DMS153 (cell line): Measurements from ENCODE around the gene DHDH.

Experiments used
- DNase-seq: peaks from one replicate; lab custom pipeline; 2025; lab: John Stamatoyannopoulos, UW

DHDH gene

GRCh38 chr19:48950159-48950558, 16.7 kb downstream of the DHDH start:
- DNase-seq = no peak

DNA sequence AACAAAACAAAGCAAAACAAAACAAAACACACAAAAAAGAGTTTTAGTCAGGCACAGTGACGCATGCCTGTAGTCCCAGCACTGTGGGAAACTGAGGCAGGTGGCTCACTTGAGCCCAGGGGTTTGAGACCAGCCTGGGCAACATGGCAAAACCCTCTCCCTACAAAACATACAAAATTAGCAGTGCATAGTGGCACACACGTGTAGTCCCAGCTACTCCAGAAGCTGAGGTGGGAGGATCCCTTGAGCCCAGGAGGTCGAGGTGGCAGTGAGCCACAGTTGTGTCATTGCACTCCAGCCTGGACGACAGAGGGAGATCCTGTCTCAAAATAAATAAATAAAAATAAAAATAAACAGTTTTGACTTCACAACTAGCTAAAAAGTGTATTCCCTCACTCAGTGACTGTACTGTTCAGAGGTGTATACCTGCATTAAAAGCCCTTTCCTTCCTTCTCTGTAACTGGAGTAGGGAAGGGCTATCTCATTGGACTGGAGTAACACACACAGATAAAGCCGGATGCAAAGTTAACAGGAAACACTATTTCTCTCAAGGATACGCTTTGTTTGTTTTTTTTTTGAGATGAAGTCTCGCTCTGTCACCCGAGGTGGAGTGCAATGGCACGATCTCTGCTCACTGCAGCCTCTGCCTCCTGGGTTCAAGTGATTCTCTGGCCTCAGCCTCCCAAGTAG, 17.5 kb downstream of the DHDH start:
- no peak for DNase-seq

- DNase-seq = no peak
These were observed 19.6 kb downstream of the DHDH start for GRCh38 chr19:48953141-48953540.

DNA sequence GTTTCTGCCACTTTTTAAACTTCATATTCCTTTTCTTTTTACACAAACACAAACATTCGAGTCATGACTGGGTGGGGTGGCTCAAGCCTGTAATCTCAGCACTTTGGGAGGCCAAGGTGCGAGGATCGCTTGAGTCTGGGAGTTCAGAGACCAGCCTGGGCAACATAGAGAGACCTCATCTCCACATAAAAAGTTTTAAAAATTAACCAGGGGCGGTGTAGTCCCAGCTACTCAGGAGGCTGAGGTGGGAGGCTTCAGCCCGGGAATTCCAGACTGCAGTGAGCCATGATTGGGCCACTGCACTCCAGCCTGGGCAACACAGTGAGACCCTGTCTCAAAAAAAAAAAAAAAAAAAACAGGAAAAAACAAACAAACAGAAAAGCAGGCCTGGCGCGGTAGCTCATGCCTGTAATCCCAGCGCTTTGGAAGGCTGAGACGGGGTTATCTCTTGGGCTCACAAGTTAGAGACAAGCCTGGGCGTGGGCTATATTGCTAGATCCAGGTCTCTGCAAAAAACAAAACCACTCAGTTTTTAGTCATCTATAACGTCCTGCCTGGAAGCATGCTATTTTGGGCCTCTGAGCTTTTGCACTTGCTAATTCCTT, 20.6 kb downstream of the DHDH start:
- DNase-seq = no peak

DNA sequence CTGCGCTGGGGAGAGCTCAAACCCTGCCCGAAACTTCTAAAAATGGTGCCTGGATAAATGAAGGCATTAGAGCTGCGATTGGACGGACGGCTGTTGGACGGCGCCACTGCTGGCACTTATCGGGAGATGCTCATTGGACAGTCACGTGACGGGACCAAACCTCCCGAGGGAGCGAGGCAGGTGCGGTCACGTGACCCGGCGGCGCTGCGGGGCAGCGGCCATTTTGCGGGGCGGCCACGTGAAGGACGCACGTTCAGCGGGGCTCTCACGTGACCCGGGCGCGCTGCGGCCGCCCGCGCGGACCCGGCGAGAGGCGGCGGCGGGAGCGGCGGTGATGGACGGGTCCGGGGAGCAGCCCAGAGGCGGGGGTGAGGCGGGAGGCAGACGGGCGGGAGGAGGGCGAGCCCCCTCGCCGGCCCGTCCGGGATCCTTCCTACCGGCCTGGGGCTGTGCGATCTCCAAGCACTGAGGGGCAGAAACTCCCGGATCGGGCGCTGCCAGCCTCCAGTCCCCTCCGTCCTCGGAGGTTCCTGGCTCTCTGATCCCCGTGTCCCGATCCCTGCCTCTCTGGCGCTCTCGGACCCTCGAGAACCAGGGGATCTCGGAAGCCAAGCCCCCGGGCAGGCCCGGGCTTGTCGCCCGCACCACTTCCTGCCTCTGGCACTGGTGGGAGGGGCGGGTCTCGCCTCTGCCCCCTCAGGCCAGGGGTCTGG, 21.3 kb downstream of the DHDH start, which contains the start of gene BAX:
Gene BAX, plus strand, starts transcription at position 281 of the 713 bp plus-strand sequence. Its CDS starts 54 bp downstream, at position 335.
- DNase-seq = peak; percentile 96

GRCh38 chr19:48955308-48955958, 21.9 kb downstream of the DHDH start:
- DNase-seq = no peak

DNA sequence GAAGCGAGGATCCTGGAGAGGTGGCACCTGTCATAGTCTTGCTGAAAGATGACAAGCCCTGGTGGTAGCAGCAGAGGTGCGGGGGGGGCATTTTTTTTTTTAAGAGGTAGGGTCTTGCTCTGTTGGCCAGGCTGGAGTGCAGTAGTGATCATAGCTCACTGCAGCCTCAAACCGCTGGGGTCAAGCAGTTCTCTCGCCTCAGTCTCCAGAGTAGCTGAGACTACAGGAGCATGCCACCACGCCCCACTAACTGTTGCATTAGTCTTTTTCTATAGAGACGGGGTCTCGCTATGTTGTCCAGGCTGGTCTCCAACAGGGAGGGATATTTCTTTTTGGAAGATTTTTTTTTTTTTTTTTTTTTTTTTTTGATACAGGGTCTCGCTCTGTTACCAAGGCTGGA, 24.5 kb downstream of the DHDH start:
- no peak for DNase-seq

- no peak for DNase-seq
These were observed 26.1 kb downstream of the DHDH start for GRCh38 chr19:48959341-48960239.

DNA sequence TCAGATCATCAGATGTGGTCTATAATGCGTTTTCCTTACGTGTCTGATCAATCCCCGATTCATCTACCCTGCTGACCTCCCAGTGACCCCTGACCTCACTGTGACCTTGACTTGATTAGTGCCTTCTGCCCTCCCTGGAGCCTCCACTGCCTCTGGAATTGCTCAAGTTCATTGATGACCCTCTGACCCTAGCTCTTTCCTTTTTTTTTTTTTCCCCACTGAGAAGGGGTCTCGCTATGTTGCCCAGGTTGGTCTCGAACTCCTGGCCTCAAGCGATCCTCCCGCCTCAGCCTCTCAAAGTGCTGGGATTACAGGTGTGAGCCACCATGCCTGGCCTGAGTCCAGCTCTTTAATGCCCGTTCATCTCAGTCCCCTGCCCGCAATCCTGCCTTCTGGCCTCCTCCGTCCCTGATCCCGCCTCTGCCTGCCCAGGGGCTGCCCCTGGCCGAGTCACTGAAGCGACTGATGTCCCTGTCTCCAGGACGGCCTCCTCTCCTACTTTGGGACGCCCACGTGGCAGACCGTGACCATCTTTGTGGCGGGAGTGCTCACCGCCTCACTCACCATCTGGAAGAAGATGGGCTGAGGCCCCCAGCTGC, 27.7 kb downstream of the DHDH start:
- DNase-seq = no peak

GRCh38 chr19:48961673-48962028, 28.2 kb downstream of the DHDH start:
- no peak for DNase-seq

DNA sequence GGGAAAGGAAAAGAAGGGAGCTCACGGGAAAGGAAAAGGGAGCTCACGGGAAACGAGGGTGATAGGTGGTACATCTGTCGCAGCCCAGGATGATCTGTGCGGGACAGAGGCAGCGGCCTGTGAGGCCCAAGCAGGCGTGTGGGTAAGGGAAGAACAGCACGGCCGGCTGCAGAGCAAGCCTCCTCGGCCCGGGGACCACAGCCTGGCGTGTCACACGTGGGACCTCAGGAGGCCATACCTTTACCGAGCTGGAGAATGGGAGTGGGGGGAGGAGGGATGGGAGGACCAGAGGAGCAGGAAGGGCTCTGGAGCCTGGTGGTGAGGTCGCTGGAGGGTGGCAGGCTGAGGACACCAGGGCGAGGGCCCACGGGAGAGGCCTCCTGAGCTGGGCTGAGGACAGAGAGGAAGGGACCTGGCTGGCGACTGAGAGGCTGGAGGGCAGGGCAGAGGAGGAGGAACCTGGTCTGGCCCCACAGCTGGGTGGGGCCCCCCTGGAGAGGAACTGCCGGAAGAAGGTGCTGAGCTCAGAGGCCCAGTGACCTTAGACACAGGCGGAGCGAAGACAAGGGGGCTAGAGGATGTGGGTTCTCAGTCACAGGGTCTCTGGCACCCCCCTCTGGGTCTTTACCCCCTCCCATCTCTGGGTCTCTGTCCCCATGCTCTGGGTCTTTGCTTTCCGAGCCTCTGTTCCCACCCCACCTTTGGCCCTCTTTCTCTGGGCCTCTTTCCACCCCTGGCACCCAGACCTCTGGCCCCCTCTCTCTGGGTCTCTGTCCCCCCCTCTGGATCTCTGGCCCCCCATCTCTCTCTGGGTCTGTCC, 28.7 kb downstream of the DHDH start:
- no peak for DNase-seq

GRCh38 chr19:48962849-48963165, 29.3 kb downstream of the DHDH start:
- DNase-seq = no peak

- no peak for DNase-seq
These were observed 30.1 kb downstream of the DHDH start for GRCh38 chr19:48963371-48964204.

GRCh38 chr19:48964205-48965039, 30.9 kb downstream of the DHDH start:
- DNase-seq = no peak

- DNase-seq = peak; percentile 91
These were observed 31.7 kb downstream of the DHDH start, which contains the start of gene FTL for GRCh38 chr19:48965040-48965805. Gene FTL, plus strand, starts transcription at chr19:48965309. Its CDS starts 199 bp downstream, at chr19:48965508.

DNA sequence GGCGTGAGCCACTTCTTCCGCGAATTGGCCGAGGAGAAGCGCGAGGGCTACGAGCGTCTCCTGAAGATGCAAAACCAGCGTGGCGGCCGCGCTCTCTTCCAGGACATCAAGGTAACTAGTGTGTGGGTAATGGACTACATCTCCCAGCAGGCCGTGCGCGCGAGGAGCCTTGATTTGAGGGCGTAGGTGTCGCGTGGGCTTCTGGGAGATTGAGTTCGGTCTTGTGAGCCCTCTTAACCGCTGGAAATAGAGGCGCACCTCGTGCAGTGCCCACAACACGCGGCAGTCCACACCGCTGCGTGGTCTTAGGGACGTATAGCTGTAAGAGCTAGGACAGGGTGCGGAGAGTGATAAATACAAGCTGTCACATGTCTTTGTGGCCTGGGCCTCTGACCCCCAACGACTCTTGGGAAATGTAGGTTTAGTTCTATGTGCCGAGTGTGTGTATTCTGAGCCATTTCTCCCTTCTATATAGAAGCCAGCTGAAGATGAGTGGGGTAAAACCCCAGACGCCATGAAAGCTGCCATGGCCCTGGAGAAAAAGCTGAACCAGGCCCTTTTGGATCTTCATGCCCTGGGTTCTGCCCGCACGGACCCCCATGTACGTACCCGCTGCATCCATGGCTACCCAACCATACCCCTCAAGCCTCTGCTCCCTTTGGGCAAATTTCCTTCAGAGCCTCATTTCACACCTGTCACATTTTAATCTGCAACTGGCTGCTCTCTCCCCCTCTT, 32.5 kb downstream of the DHDH start:
- peak; percentile 72 for DNase-seq
